HFF-Myc (cell line): ENCODE results near the gene SPAG16.
A peak's percentile ranks its signal among the peaks of the same experiment; 100 is the strongest.

Experiments
- DNase-seq: peaks from one replicate; pipeline ENCODE4 v3.0.0-alpha.2; 2011; ENCODE audit warnings: low read depth; ENCODE audit errors: extremely low read depth
- H3K4me3 ChIP-seq: replicated peaks from 2 replicates; pipeline ENCODE4 v1.5.1; 2011; ENCODE audit warnings: low read depth, mild to moderate bottlenecking, control low read depth, low read length
- TF ChIP-seq, protein P1 (sequence below): IDR thresholded peaks from 2 replicates; pipeline ENCODE4 v1.5.1; 2012; ENCODE audit warnings: mild to moderate bottlenecking, low read depth, low read length, control low read depth; ENCODE audit errors: missing control alignments

SPAG16 gene

DNA sequence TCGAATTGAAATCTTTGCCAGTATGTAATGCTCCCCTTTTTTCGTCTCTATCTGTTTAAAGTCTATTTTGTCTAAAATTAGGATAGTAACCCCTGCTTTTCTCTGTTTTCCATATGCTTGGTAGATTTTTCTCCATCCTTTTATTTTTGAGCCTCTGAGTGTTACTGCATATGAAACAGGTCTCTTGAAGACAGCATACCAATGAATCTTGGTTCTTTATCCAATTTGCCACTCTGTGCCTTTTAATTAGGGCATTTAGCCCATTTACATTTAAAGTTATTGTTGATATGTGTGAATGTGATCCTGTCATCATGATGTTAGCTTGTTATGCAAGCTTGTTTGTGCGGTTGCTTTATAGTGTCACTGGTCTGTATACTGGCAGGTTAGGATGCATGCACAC is 635.8 kb downstream of the SPAG16 start:
- no peak overlapping the region for H3K4me3 ChIP-seq
- no peak for DNase-seq
- TF ChIP-seq, protein P1, sequence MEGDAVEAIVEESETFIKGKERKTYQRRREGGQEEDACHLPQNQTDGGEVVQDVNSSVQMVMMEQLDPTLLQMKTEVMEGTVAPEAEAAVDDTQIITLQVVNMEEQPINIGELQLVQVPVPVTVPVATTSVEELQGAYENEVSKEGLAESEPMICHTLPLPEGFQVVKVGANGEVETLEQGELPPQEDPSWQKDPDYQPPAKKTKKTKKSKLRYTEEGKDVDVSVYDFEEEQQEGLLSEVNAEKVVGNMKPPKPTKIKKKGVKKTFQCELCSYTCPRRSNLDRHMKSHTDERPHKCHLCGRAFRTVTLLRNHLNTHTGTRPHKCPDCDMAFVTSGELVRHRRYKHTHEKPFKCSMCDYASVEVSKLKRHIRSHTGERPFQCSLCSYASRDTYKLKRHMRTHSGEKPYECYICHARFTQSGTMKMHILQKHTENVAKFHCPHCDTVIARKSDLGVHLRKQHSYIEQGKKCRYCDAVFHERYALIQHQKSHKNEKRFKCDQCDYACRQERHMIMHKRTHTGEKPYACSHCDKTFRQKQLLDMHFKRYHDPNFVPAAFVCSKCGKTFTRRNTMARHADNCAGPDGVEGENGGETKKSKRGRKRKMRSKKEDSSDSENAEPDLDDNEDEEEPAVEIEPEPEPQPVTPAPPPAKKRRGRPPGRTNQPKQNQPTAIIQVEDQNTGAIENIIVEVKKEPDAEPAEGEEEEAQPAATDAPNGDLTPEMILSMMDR, result no peak

DNA sequence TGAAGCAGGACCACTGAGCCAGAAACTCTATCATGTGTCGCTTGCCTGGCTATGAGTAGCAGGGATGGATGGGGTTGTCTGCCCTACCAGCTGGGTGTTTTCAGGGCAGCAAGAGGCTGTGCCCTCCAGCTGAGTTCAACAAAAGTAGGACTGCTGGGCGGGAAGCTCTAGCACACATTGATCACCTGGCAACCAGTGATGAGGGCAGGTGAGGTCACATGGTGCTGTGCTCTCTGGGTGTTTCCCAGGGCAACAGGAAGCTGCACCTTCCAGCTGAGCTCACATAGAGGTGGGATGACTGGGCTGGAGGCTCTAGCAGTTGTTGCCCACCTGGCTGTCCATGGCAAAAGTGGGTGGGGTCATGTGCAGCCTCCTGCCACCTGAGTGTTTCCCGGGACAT is 639.3 kb downstream of the SPAG16 start:
- TF ChIP-seq, protein P1, result no peak
- no peak for DNase-seq
- no peak overlapping the region for H3K4me3 ChIP-seq

DNA sequence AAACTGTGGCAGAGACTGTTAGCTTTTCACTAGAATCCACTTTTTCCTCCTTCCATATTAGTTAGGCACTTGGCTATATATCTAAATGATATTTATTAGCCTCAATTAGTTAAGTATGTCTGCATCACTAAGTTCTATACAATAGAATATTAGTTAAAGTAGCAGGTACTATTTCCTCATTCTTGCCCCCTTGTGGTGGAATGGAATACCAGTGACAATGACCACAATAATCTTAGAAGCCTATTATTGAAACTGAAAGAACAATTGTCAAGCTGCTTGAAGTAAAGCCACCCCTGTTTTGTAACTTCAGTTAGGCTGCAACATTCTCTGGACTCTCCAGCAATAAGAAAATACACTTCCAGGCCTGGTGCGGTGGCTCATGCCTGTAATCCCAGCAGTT is 650.3 kb downstream of the SPAG16 start:
- TF ChIP-seq, protein P1, result peak; percentile 43
- peak; percentile 6 for DNase-seq
- H3K4me3 ChIP-seq, result no peak overlapping the region

- TF ChIP-seq, protein P1, result no peak
- no peak overlapping the region for H3K4me3 ChIP-seq
- DNase-seq, result no peak
Measured at GRCh38 chr2:213958086-213958485, 673.8 kb downstream of the SPAG16 start.

GRCh38 chr2:213959589-213959988 is 675.3 kb downstream of the SPAG16 start:
- TF ChIP-seq, protein P1, result no peak
- no peak overlapping the region for H3K4me3 ChIP-seq
- no peak for DNase-seq

- no peak for DNase-seq
- H3K4me3 ChIP-seq, result no peak overlapping the region
- TF ChIP-seq, protein P1, result no peak
Measured at GRCh38 chr2:213971536-213971935, 687.3 kb downstream of the SPAG16 start.

DNA sequence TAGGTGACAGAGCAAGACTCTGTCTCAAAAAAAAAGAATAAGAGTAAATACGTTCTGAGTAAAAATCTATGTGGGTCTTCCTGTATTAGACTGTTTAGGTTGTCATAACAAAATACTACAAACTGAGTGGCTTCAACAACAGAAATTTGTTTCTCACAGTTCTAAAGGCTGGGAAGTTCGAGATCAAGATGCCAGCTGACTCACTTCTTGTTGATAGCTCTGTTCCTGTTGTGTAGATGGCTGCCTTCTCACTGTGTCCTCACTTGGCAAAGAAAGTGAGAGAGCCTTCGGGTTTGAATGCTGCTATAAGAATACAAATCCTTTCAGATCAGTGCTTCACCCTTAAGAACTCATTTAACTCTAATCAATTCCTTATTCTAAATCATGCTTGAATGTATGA is 696.6 kb downstream of the SPAG16 start:
- TF ChIP-seq, protein P1, result no peak
- no peak for DNase-seq
- no peak overlapping the region for H3K4me3 ChIP-seq
